Stimulated activated CD8-positive, alpha-beta memory T cell treated with anti-CD3 and anti-CD28 coated beads, Interleukin-12 subunit alpha, Interleukin-12 subunit beta, amount 100 ng/mL, for 24 hours (primary cell): Measurements from ENCODE around the gene TMEM54.

Source experiments
- DNase-seq: peaks from one replicate; pipeline ENCODE4 v3.0.0-alpha.2; 2020; ENCODE audit errors: extremely low read depth

Gene TMEM54

GRCh38 chr1:32864375-32865019 lies 36.7 kb downstream of the TMEM54 start:
- DNase-seq, result no peak

- DNase-seq, result no peak
These were observed 37.3 kb downstream of the TMEM54 start for GRCh38 chr1:32863881-32864245.

DNA sequence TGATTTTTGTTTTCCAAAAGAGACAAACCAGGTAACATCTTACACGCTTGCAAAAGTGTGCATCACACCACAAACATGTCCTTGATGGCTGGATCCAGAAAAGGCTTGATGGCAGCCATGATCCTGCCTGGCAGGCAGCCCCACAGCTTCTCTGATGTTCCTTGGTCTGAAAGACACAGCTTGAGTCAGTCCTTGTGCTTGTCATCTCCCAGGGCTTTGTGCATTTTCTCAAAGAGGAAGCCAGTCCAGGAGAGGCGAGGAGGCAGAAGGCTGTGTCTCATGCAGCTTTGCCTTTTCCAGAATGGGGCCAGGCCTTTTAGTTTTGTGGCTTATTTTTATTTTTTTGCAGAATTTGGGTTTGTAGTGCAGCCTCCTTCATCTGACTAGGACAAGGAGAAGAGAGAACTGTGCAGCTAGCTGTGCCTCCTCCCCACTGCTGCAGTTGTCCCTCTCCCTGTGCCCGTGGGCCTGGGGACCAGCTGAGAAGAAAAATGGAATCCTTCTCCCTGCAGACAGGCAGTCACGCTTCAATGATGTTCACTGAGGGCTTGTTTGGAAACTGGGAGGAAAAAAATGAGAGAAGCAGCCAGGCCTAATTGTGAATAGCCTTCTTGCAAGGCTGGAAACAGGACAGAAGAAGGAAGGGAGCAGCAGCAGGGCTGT lies 37.8 kb downstream of the TMEM54 start:
- no peak for DNase-seq

DNA sequence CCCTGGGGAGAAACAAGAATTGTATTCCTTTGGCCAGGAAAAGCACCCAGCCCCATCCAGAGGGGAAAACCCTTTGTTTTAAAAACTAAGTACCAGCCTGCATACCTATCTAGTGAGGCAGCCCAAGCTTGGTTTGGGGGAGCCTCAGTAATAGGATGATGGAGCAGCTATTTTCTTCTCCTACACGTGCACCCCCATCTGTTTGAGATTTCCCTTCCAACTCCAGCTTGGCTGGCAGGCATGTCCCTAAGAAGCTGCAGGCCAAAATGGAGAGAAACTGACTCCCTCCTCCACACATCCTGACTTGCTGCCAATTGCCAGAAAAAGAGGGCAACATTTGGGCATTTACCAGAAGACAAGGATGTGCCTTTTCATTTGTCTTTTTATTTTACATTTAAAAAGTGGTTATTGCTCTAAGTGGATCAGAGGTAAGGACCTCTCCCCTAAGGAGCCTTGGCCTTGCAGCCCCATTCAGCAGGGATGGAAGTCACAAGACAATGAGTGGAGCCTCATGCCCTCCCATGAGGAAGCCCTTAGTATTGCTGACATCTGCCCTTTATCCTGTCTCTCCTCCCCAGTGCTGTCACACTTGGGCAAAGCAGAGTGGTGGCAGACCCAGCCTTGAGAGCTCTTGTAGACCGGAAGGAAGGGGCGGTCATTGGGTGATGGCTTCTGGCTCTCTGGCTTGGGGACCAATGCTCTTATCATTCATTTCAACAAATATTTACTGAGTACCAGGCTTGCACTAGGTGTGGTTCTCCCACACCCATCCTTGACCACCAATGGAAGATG lies 39.1 kb downstream of the TMEM54 start:
- DNase-seq, result no peak

DNA sequence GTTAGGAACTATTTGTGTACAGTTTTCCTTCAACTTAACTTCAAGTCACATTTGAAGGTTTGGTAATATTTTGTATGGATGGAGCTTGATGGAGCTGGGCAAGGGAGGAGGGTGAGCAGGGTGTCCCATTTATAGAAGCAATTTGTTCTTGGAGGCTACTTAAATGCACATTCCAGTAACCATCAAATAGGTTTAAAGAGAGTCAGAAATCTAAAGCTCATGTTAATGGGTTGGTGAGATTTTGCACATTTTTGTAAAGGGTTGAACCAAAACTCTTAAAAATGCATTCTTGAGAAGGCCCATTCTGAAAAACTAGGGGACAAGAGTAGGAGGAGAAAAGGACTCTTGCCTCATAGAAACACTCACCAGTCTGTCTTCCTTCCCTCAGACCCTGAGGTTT lies 40.6 kb downstream of the TMEM54 start:
- no peak for DNase-seq

- DNase-seq, result no peak
These were observed 41.3 kb downstream of the TMEM54 start for GRCh38 chr1:32859915-32860314.

- no peak for DNase-seq
These were observed 42.4 kb downstream of the TMEM54 start for GRCh38 chr1:32858791-32859190.

GRCh38 chr1:32858136-32858535 lies 43.1 kb downstream of the TMEM54 start:
- DNase-seq, result no peak

- no peak for DNase-seq
These were observed 45.1 kb downstream of the TMEM54 start for GRCh38 chr1:32855861-32856617.

GRCh38 chr1:32848354-32849063 lies 52.7 kb downstream of the TMEM54 start:
- DNase-seq, result no peak
